ENCODE data around the gene SLC11A1. TPM values are rescaled to one million over a fixed set of nuclear protein-coding genes. Genes with fewer than 3 reads are reported as not detected.

Gene SLC11A1, protein sequence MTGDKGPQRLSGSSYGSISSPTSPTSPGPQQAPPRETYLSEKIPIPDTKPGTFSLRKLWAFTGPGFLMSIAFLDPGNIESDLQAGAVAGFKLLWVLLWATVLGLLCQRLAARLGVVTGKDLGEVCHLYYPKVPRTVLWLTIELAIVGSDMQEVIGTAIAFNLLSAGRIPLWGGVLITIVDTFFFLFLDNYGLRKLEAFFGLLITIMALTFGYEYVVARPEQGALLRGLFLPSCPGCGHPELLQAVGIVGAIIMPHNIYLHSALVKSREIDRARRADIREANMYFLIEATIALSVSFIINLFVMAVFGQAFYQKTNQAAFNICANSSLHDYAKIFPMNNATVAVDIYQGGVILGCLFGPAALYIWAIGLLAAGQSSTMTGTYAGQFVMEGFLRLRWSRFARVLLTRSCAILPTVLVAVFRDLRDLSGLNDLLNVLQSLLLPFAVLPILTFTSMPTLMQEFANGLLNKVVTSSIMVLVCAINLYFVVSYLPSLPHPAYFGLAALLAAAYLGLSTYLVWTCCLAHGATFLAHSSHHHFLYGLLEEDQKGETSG
- total RNA-seq, result 1 to 10 TPM; 2.1 to 3.9 (median 2.8) TPM
- polyA plus RNA-seq, result 1 to 10 TPM in 2 of 3 donors, under 1 TPM in 1; 0.96 to 2.2 (median 1.9) TPM
- long read RNA-seq, donor 1, result 0 reads
- long read RNA-seq, donor 2, partial matches to known transcripts, result 1 of 2 reads
- long read RNA-seq, donor 2, other reads (novel, unspliced or antisense), result 1 of 2 reads

DNA sequence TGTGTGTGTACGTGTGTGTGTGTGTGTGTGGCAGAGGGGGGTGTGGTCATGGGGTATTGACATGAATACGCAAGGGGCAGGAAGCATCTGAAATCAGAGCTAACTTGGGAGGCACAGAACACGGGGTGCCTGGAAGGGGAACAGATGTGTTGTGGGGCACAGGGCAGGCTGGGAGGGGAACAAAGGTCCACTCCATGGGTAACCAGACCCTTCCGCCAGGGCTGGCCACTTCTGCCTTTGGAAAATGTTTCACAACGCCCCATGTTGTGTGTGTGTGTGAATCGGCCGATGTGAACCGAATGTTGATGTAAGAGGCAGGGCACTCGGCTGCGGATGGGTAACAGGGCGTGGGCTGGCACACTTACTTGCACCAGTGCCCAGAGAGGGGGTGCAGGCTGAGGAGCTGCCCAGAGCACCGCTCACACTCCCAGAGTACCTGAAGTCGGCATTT is at the start of gene SLC11A1:
Gene SLC11A1, plus strand, starts transcription at position 358 of the 451 bp plus-strand sequence. CDS start 96 bp downstream, outside the sequence.
- H3K4me3 ChIP-seq, result no peak within 1 kb of the TSS

DNA sequence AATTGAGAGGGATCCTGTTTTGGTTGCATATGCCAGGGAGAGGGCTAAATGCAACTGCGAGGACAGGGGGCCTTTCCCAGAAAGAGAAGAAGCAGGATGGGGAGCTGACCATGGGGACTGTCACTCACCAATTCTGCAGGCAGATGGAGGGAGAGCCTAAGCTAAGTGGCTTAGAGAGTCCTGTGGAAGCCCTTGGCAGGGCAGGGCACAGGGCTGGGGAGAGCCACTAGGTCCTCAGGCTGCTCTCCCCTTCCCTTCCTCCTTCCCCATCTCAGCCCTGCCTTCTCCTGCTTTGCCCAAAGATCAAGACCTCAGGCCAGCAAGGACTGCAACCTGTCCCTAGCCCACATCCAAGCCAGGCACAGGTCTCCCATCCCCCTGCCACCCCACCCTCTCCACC is 49.8 kb upstream of the SLC11A1 start:
- Histone ChIP-seq H3K4me3 (no peak overlapping the region), H3K27me3 (ENCODE audit: insufficient read depth in 3 of 3, low read length in 2 of 3) (no peaks in the 10 kb centered on the region), H3K9me3 (no peaks in the 10 kb centered on the region), H3K4me1 (no peaks in the 10 kb centered on the region), H3K36me3 (ENCODE audit: insufficient read depth in 1 of 2, low read depth in 1 of 2) (no peaks in the 10 kb centered on the region), H3K27ac (no peak overlapping the region)
- WGBS, 3 donors, result 75 to 94% (median 91%) methylated on average over 1 of the region's 1 CpG
- TF ChIP-seq, protein P1, sequence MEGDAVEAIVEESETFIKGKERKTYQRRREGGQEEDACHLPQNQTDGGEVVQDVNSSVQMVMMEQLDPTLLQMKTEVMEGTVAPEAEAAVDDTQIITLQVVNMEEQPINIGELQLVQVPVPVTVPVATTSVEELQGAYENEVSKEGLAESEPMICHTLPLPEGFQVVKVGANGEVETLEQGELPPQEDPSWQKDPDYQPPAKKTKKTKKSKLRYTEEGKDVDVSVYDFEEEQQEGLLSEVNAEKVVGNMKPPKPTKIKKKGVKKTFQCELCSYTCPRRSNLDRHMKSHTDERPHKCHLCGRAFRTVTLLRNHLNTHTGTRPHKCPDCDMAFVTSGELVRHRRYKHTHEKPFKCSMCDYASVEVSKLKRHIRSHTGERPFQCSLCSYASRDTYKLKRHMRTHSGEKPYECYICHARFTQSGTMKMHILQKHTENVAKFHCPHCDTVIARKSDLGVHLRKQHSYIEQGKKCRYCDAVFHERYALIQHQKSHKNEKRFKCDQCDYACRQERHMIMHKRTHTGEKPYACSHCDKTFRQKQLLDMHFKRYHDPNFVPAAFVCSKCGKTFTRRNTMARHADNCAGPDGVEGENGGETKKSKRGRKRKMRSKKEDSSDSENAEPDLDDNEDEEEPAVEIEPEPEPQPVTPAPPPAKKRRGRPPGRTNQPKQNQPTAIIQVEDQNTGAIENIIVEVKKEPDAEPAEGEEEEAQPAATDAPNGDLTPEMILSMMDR (IDR thresholded peaks at IDR 0.05), result no peak
- ATAC-seq, result peak in 1 of 4 donors; percentile 20
- intact Hi-C loops (cut with DNase I), result loop anchor here in 1 of 2 donors (5.0 kb wide), 1 partner anchor 1250 kb away; no protein-coding TSS in a partner anchor
- DNase-seq, result no peak

More for the DNA sequence above, at the start of gene SLC11A1:
- no peaks in the 10 kb centered on the region for H3K4me1 ChIP-seq
- TF ChIP-seq, protein P1 (IDR thresholded peaks at IDR 0.05), result no peak
- 66 to 73% (median 68%) methylated on average over 13 of the region's 13 CpGs for WGBS, 3 donors
- peak in 3 of 4 donors; percentile 34 to 47 (median 46) for ATAC-seq
- H3K27ac ChIP-seq, result no peak within 1 kb of the TSS
- intact Hi-C loops (cut with DNase I), result no loop called here
- no peaks in the 10 kb centered on the region for H3K36me3 ChIP-seq (ENCODE audit: insufficient read depth in 1 of 2, low read depth in 1 of 2)
- peak; percentile 46 to 69 for DNase-seq
- H3K27me3 ChIP-seq (ENCODE audit: insufficient read depth in 3 of 3, low read length in 2 of 3), result no peaks in the 10 kb centered on the region
- no peaks in the 10 kb centered on the region for H3K9me3 ChIP-seq

DNA sequence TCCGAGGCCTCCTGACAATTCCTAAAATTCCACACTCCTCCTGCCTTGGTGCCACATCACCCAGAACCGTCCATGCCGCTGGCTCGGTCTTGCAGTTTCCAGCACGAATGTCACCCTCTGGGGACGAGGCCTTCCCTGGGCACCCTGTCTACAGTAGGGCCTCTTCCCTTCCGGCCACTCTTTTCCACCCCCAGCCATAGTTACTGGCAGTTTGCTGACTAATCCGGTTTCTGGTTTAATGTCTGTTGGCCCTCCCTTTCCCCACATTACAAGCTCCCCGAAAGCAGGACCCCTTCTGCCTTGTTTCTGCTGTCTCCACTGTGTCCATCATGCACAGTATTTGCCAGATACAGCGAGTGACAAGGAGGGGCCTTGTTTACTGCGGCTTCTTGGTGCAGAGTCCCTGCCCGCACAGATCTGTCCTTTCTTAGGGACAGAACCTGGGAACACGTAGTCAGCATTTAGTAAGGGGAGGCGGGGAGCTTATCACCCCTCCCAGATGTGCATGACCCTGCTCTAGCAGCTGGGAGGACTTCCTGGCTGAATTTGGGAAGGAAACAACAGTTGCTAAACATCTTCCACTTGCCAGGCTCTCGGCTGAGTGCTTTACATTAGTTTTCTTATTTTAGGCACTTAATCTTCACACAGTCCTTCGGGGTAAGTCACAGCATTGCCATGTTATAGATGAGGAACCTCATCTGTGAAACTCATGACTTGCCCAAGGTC is 49.0 kb upstream of the SLC11A1 start:
- H3K4me1 ChIP-seq, result no peaks in the 10 kb centered on the region
- no peak for DNase-seq
- intact Hi-C loops (cut with DNase I), result loop anchor here in 1 of 2 donors (5.0 kb wide), 1 partner anchor 1251 kb away; no protein-coding TSS in a partner anchor

DNA sequence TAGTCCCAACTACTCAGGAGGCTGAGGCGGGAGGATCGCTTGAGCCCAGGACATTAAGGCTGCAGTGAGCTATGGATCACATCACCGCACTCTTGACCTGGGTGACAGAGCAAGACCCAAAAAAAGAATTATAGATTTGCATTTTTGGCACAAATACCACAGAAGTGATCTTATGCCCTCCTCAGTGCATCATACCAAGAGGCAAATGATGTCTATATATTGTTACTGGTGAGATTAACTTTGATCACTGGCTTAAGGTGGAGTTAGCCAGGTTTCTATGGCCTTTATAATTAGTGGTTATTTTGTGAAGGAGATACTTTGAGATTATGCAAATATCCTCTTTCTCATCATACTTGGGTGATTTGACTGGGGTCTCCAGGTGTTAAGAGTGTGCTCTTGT is 47.5 kb upstream of the SLC11A1 start:
- Histone ChIP-seq H3K27ac (no peak overlapping the region), H3K36me3 (ENCODE audit: insufficient read depth in 1 of 2, low read depth in 1 of 2) (no peaks in the 10 kb centered on the region), H3K4me1 (no peaks in the 10 kb centered on the region), H3K9me3 (no peaks in the 10 kb centered on the region), H3K27me3 (ENCODE audit: insufficient read depth in 3 of 3, low read length in 2 of 3) (no peaks in the 10 kb centered on the region), H3K4me3 (no peak overlapping the region)
- intact Hi-C loops (cut with DNase I), result loop anchor here in 1 of 2 donors (5.0 kb wide), 1 partner anchor 1252 kb away; no protein-coding TSS in a partner anchor
- WGBS, 3 donors, result 95 to 100% (median 97%) methylated on average over 3 of the region's 3 CpGs
- TF ChIP-seq, protein P1 (IDR thresholded peaks at IDR 0.05), result no peak
- DNase-seq (no peak), ATAC-seq (no peak)

More for the DNA sequence above, 49.0 kb upstream of the SLC11A1 start:
- Histone ChIP-seq H3K27ac (no peak overlapping the region), H3K4me3 (no peak overlapping the region), H3K27me3 (ENCODE audit: insufficient read depth in 3 of 3, low read length in 2 of 3) (no peaks in the 10 kb centered on the region), H3K9me3 (no peaks in the 10 kb centered on the region), H3K36me3 (ENCODE audit: insufficient read depth in 1 of 2, low read depth in 1 of 2) (no peaks in the 10 kb centered on the region)
- TF ChIP-seq, protein P1 (IDR thresholded peaks at IDR 0.05), result no peak
- WGBS, 3 donors, result 76 to 82% (median 82%) methylated on average over 16 of the region's 16 CpGs
- peak in 2 of 4 donors; percentile 13 to 51 for ATAC-seq
